NCI-H774 (cell line): ENCODE measurements around the gene COX10.
A peak's percentile ranks its signal among the peaks of the same experiment; 100 is the strongest.
"Not testable (repeated sequence)": the region's sequence is repeated elsewhere in the genome, so short reads cannot be mapped to it uniquely, and the experiment has no call there.

Source experiments
- DNase-seq: peaks from one replicate; lab custom pipeline; 2025; lab: John Stamatoyannopoulos, UW

COX10 gene

DNA sequence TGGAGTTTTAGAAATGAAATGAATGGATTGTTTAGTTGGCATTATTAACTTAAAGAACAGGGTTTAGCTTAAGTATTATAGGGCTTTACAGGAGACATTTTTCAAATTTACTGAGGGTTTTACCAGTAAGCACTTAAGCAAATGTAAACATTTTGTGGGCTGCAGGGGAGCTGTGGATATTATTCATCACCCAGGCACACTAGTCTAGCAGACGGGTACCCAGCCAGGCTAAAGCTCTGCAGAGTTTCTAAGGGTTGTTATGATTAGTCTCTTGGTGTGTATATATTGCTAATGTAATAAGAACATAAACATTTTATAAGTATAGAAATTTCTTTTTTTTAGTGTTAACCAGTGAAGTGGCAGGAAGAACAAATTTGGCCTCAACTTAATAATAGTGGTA lies 110.6 kb downstream of the COX10 start:
- not testable (repeated sequence) for DNase-seq

DNA sequence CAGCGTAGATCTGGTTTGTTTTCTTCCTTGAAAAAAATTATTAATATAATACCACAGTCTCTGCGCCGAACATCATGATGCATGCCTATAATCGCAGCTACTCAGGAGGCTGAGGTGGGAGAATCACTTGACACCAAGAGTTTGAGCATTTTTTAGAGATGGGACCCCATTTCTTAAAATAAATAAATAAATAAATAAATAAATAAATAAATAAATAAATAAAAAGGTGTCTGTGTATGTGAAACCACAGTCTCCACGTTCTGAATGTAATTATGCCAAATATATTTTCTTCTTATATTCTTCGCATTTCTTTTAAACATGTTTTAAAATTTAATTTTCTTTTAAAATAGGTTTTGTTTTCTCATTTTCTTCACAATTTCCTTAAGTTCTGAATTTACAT lies 112.8 kb downstream of the COX10 start:
- not testable (repeated sequence) for DNase-seq

DNA sequence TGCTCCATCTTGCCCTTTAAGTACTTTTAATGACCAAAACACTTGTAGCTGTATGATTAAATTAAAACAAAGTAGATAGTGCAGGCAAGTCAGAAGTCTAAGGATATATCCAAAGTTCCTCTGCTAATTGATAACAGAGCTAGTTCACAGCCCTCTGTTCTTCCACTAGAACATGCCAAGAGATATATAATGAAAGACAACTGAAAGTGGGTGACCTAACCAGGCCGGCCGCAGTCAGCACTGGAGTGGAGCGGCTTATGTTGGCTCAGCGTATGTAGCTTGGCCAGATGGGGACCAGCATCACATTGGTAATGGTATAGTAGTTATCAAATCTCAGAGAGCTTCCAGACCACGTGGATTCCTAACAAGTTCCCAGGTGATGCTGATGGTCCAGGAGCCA lies 115.2 kb downstream of the COX10 start:
- not testable (repeated sequence) for DNase-seq

DNA sequence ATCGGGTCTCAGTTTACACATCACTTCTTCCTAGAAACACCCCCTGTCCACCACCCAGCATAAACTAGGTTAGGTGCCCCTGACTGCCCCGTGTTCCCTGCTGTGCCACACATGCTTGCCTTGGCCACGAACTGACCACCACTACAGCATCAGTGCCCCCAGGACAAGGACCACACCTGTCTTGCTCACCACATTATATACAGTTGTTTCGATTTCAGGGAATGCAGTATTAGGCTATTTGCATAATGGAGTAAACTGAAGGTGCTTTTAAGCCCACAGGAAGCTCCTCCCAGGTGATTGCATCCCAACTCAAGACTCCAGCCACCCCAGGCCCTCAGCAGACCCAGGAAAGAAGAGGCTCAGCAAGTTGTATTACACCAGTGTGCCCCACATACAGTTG lies 117.1 kb downstream of the COX10 start:
- not testable (repeated sequence) for DNase-seq

DNA sequence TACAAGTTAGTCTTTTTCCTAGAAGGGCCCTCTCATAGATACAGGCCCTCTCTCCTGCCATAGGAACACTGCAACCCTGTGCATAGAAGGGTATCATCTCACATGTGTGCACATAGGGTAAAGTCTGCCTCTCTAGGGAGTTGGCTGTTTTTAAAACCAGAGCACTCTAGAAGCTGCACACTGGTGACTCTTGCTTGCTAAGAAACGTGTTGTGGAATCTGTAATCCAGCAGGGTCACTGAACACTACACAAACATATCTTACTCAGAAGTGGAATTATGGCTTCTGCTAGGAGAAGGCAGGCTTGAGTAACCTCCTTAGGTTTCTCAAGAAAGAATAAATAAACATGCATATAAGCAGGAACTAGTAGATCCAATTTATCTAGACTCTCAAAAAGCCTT lies 121.5 kb downstream of the COX10 start:
- DNase-seq: not testable (repeated sequence)

DNA sequence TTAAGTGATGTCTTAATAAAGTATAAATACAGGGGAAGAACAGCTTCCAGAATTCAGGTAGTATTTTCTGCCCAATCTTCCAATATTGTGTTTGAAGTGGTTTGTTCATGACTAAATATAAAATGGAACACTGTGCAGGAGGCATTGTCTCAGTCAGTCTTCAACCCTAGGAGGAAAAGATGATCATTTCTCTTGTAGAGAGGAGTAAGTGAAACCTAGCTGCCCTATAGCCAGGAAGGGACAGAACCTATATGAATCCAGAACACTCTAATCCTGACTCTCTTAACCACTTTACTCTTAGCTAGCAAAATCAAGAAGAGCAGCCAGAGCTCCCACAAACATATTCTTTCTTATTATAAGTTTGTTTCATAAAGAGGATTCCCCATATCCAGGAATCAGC lies 122.2 kb downstream of the COX10 start:
- DNase-seq: not testable (repeated sequence)

DNA sequence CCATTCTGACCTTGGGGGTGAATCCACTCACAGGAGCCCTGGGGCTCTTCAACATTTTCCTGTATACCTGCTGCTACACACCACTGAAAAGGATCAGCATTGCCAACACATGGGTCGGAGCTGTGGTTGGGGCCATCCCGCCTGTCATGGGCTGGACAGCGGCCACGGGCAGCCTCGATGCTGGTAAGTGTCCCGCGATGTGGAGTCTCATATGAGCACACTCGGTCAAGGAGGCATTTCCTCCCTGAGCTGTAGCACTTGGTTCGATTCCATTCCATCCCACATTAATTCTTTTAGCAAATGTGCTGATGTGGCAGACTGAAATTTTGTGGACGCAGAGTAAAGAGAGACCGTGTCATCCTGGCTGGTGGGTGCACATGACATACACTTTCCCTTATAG lies 122.7 kb downstream of the COX10 start:
- not testable (repeated sequence) for DNase-seq

DNA sequence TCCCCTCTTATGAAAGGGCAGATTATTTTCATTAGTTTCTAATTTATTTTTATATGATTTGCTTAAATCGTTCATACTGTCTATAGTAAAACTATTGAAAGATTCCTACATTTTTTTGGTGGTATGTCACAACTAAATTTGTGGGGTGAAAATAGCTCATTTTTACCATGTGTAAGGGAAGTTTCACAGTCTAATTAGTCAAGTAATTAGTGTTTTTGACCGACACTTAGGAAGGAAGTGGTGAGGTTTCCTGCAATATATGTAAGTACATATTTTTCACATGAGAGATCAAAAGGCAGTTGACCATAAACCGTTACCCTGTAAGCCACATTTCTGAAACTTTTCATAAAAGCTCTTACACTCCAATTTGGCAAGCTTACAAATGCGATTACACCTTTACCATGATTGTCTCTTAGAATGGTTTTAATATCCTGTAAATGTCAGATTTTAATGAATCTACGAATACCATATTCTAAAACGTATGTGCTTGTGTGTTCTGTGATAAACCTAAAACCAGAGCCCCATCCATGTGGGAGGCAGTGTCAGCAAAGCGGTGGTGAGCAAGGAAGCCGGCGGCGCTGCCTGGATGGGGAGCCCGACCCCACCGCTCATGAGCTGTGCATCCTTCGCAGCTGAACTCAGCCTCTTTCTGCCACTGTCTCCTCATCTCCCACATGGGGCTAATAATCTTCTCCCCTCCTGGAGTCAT lies 123.5 kb downstream of the COX10 start:
- DNase-seq: not testable (repeated sequence)

DNA sequence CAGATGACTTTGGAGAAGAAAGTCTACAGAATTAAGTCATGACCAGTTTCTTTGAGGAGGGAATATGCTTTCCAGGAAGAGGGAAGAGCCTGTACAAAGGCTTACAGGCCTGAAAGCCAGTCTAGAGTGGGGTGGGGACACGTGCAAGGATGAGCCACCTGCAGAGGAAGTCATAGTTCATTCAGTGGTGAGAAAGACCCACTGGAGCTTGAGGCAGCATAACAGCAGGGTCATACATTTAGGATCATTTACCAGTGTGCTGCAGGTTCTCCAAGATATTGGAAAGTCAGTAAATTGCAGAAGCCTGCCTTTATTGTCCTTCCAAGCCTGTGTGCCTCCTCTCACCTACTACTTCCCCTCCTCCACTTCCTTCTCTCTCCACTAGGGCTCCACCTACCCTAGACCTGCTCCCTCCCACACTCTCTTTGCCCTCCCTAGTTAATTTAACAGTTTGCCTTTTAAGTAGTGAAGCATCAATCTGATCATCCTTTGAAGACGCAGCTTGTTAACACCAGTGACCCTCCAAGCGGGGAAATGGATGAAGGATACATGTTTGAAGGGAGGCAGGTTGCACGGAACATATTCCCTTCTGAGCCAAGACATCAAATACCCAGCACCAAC lies 127.2 kb downstream of the COX10 start:
- DNase-seq: no peak

DNA sequence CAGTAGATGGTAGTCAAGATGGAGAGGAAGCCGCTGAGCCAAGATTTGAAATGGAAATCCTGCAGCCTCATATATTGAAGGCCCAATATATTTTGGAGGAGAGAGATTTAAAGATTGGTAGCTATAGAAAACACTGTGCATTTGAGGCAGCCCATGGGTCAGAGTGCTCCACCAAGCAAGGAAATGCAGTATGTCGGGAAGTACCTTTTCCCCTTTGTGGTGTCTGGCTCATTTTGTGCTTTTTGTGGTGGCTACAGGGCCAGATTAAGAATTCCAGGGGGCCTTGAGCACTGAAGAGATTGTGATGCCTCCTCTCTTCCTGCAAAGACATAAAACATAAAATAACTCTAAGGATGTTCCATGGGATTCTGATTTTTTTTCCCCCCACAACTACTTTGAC lies 127.8 kb downstream of the COX10 start:
- DNase-seq: no peak

DNA sequence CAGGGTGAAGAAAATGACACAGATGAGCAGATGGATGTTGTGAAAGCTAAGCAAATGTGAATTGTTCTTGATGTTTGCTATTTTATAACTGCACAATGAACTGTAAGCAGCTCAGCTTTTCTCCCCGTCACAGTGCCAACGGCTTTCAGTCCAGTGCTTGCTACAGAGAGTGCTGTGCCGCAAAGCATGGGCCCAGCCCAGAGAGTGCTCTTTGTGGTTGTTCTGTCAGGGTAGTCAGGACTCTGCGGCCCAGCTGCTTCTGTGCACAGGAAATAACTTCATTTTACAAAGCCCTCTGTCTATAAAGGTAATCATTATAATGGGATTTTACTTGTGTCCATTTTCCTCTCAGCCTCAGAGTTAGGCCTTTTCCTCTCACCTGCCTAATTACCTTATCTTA lies 128.3 kb downstream of the COX10 start:
- DNase-seq: no peak

DNA sequence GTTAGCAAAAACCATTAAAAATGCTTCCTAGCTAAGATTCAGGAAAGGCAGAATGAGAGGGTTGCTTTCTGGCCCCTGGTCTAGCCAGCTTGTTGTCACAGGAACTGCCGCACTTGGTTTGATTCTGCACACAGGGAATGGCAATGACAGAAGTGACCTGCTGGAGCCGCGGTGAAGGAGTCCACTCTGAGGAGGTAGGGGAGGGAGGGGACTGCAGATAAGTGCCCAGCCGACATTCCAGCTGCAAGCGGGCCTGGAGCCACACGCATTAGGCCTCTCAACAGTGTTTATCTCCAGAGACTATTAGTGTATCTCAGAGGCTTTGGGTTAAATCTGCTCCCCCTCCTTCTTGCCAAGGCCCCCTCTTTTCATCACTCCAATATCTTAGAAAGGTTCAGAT lies 128.7 kb downstream of the COX10 start:
- DNase-seq: peak; percentile 38

DNA sequence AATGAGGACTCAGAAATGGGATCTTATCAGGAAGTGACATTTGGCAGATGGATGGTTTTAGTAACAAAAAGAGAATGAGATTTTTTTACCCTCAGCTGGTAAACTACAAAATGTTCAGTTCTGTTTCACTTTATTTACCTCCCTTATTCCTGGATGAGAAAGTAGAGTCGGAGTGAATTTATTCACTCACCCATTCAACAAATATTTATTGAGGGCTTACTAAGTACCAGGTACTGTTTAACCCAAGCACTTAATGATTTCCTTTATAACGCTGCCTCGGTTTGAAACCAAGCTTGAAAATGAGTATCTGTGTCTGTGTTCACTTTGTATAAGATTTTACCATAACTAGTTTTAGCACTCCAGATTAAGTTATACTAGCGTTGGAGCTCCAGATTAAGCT lies 129.3 kb downstream of the COX10 start:
- DNase-seq: peak; percentile 17

DNA sequence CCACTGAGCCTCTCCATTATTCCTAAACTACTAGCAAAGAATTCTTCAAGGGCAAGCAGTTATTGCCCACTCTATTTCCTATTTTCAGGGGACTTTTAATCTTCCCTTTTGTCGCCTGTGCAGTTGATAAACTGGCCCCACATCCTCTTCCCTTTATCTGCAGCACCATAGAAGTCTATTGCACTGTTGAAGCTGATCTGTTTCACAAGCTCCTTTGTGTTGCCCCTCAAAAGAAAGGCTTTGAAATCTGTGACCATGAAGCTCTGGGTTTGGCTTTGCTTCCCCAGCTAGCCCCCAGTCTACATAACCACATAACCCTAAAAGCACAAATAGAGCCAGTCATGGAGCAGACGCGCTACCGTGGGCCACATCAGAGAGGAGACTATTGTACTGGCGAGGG lies 130.3 kb downstream of the COX10 start:
- DNase-seq: no peak

DNA sequence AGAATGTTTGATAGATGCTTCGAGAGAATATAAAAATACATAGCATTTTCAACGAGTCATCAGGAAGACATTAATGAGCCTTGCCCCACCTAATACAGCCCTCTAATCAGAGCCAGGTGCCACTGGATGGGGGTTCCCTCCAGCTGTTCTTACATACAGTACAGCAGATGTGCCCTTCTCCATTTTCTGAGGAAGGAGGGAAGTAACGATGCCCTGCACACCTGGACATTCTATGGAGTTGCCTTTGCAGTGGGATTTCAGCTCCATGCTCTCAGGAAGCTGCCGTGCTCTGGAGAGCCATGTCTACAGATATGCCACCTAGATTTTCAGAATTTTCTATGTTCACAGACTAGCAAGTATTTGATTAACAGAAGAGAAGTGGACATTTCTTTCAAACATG lies 131.1 kb downstream of the COX10 start:
- no peak for DNase-seq

DNA sequence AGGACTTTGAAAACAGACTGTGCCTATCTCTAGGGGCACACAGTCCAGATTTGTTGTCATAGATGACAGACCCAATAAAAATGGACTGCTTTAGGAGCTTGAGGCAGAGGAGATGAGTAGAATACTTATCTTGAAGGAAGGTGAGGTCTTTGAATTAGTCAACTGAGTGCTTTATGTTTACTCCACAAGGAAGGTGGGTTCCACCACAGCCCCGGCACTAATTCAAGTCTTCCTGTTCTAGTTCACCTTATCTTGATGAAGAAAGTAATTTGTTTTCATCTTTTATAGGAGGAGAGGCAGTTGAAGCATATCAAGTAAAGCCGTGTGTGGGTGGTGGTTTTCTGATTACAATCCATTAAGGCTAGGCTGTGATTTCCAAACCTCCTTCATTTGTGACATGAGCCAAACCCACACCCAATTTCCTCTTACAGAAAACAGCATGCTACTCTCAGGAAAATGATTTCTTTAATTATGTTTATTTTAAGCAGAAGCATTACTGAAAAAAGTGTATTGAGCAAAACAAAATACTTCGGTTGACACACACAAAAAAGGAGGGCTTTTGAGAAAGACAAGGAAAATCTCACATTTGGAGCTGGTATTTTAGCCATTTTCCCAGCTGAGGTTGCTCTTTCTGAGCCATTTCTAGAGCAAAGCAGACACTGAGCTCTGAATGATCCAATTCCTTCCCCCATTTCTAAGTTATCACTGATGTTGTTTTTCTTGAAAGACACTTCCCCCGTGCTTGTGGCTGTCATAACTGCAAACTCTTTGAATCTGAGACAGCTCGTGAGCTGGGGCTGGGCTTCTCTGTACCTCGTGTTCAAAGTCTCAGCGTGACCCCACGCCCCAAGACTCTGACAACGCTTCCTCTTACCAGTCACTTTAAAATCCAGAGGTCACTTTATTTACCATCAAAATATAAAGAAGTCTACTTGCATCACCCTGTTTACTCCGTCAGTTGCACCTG lies 132.0 kb downstream of the COX10 start:
- no peak for DNase-seq

DNA sequence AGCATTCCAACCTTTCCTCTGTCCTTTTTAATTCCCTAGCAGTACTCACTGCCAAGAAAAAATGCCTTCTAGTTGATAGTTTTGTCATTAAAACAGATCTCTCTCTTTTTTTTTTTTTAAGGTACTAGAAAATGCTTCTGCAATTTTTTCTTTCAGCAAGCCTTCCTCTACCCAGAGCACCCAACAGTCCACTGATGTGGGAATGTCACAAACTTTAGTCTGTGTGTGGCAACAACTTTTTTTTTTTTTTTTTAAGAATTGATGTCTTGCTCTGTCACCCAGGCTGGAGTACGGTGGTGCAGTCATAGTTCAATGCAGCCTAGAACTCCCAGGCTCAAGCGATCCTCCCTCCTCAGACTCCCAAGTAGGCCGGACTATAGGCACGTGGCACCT lies 132.7 kb downstream of the COX10 start:
- no peak for DNase-seq

DNA sequence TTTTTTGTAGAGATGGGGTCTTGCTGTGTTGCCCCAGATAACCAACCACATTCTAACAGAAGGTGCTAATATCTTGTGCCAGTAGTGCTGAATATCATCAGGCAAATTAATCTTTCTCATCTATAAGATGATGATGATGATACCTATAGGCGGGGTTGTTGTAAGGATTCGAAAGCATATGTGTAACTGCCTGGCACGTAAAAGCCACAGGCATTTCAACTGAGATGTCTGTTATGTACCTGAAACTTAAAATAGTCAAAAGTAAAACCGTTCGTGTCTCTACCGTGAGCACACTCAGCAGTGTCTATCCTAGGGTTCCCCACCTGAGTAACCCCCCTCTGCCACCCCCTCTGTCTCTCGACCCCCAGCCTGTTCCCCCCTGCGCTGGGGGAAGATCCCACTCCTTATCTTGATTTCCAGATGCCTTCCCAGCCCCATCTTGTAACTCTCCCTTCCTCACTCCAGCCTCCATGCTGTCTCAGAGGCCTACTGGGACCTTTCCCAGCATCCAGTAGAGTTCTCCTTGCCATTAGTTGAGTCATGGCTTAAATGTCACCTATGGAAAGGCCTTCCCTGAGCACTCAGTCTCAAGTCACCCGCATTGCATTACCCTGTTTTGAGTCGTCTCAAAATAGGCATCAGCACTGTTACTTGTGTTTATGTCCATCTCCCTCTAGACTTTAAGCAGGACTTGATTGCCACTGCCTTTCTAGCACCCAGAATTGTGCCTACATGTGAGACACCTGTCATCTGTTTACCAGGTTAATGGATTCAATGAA lies 133.3 kb downstream of the COX10 start:
- DNase-seq: no peak

DNA sequence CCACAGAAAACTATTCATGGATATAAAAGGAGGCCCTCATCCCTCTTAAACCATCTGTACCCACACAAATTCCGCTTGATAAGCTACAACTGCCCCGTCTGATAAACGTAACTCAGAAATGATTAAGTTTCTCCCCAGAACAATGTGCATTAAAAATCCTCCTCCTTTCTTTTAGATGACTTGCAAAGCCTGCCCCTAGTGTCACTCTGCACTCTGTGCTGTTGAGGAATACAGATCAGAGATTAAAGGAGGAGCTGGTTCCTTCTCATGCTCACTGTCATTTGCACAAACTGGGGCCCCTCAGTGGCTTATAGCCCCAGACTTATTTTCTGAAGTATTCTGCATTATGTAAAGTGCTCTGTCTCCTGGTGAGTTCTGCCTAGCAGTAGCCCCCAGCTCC lies 134.1 kb downstream of the COX10 start:
- DNase-seq: no peak

DNA sequence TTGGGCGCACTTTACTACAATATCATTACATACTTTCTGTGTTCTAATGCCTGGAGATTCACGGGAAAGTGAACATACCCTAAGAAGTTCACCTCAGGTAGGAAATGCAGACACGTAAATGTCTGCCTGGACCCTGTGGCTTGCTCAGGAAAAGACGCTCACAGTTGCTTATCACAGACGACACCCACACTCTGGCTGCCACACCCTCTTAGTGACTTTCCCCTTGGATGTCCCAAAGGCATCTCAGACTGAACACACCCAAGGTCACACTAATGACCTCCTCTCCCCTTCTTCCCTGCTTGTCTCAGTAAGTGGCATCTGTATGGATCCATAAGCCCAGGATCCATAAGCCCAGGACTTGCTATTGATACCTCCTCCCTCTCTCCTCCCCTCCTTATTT lies 134.8 kb downstream of the COX10 start:
- no peak for DNase-seq

DNA sequence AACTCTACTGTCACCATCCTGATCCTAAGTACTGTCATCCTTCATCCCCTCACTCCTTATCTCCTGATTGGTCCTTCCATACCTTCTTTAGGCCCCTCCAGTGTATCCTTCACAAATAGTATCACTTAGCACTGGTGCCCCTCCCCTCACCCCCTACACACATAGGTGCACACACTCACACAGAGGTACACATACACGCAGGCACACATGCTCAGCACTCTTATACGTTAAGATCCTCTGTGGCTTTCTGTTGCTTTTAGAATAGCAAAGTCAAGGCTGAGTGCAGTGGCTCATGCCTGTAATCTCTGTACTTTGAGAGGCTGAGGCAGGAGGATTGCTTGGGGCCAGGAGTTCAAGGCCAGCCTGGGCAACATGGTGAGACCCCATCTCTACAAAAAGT lies 135.2 kb downstream of the COX10 start:
- no peak for DNase-seq

DNA sequence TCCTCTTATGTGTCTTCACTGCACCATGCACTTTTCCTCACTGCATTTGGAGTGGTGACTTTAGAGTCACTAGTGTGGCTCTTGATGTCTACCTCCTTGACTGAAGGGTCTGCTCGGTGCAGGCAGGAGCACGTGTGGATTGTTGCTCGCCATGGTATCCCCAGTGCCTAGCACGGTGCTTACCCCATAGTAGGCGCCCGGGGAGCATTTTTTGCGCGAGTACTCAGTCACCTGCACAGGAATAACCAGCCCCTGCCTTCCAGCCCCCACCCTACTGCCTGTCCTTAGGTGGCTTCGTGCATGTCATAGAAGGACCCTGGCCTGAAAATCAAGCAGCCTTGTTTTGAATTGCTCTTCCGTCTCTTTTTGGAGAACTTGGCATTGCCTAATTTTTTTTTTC lies 136.1 kb downstream of the COX10 start:
- no peak for DNase-seq
